Right ventricle myocardium inferior (tissue), 1 donor: Measurements from ENCODE around the gene DPYSL5. TPM values are rescaled to one million over a fixed set of nuclear protein-coding genes. Genes with fewer than 3 reads are reported as not detected.
"Not testable (repeated sequence)": the region's sequence is repeated elsewhere in the genome, so short reads cannot be mapped to it uniquely, and the experiment has no call there.

Experiments used
- ATAC-seq: fragments of 200-7000 bp; cut with Tn5 transposase; one replicate; pipeline ENCODE4 v1.9.1; 2020; ENCODE audit warnings: mild to moderate bottlenecking, moderate library complexity
- DNase-seq: peaks from one replicate; pipeline ENCODE4 v3.0.0; 2021; ENCODE audit errors: missing footprints
- intact Hi-C: fragments of 100-400 bp; cut with DNase I; formaldehyde crosslinking; loops from one replicate; pipeline ENCODE4 v1.11.0; 2022
- long read RNA-seq: library from polyadenylated mRNA; unstranded; transcript quantifications from one replicate; pipeline ENCODE4 v2.0.0, GENCODE V29; 2021
- total RNA-seq: library from RNA; stranded (reverse); fragmentation: NEBNext Ultra II Directional; extraction: Animal tissue kit (Norgen Biotek cat#: 25700); gene quantifications from one replicate; pipeline ENCODE4 v1.2.1, GENCODE V29; 2021
- donor health status: DM: no; HTN: yes; CAD: no; lungs with severe emphysema.

Gene DPYSL5
- total RNA-seq: not detected
- long read RNA-seq: 0 reads

- no peak for DNase-seq
- ATAC-seq: no peak
- intact Hi-C loops: loop anchor here (2.0 kb wide), 1 partner anchor 75 kb away; no protein-coding TSS in a partner anchor
Observed at GRCh38 chr2:26847655-26848335, at the start of gene DPYSL5. Gene DPYSL5 (plus strand): TSS chr2:26848132. CDS start chr2:26898500, 50,368 bp downstream.

GRCh38 chr2:26801328-26801727 is 46.6 kb upstream of the DPYSL5 start:
- DNase-seq (no peak), ATAC-seq (no peak)
- intact Hi-C loops: no loop called here

GRCh38 chr2:26801796-26802195 is 46.1 kb upstream of the DPYSL5 start:
- intact Hi-C loops: no loop called here
- no peak for DNase-seq
- ATAC-seq: no peak

DNA sequence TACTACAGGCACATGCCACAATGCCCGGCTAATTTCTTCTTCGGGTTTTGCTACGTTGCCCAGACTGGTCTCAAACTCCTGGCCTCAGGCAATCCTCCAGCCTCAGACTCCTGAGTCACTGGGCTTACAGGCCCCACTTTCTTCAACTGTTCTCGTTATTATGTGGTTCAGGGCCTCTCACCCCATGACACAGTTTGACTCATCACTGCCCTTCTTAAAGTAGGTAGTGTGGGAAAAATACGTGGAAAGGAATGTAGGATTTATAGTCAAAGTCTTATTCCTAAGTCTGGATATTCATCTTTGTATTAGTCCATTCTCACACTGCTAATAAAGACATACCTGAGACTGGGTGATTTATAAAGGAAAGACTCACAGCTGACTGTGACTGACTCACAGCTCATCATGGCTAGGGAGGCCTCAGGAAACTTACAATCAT is 42.7 kb upstream of the DPYSL5 start:
- ATAC-seq (no peak), DNase-seq (no peak)
- intact Hi-C loops: no loop called here

DNA sequence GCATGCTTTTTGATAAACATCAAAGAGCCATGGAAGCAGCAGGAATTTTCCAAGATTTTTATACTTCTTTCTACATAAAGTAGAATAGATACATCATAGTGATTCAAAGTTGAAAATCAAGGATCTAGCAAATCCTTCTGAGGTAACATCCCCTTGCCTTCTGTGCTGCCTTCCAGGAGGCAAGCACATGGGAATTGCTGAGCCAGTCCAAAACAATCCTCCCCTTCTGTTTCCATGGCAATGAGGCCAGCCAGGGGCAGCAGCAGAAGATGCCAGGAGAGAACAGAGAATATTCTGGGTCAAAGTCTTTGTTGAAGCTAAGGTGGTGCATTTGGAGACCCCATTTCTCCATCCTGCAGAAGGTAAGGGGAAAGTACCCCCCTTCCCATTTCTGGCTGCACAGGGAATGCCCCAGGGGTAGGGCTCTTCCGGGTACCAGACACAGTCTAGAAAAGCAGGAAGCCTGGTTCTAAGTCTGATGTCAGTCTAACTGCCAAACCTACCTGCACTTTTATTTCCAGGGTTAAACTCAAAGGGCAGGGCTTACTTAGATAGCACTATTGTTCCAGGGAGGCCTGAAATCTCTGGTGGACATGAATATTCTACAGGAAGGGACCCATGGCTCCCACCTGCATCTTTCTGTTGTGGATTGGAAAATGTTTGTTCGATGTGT is 40.0 kb upstream of the DPYSL5 start:
- ATAC-seq: no peak
- intact Hi-C loops: no loop called here
- DNase-seq: no peak

GRCh38 chr2:26809211-26809610 is 38.7 kb upstream of the DPYSL5 start:
- intact Hi-C loops: no loop called here
- no peak for DNase-seq
- ATAC-seq: no peak

DNA sequence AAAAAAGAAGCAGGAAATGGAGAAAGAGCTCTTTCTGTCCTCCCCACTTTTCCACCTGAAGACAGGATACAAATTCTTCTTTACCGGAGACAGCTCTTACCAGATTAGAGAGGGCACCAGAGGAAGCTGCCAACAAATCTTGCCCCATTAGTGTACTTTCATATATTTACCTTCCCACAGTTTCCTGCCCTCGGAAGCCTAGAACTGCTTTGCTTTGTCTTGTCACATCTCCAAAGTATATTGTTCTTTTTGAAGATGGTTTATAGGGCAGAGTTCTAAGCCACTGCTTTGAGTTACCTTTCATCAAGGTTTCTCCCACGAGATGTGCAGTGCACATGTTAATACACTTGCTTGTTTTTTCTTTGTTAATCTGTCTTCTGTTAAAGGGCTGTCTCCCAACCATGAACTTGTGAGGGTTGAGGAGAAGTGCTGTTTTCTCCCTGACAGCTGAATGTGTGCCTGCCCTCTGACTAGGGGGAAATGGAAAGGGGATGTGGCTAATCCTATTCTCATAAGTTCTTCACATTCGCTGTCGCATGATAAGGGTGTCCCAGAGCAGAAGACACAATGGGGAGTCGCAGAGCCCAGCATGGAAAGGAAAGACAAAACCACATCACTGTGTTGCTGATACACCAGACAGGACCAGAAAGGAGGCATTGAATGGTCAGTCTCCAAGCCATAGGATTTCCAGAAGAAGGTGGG is 37.9 kb upstream of the DPYSL5 start:
- intact Hi-C loops: no loop called here
- ATAC-seq: no peak

DNA sequence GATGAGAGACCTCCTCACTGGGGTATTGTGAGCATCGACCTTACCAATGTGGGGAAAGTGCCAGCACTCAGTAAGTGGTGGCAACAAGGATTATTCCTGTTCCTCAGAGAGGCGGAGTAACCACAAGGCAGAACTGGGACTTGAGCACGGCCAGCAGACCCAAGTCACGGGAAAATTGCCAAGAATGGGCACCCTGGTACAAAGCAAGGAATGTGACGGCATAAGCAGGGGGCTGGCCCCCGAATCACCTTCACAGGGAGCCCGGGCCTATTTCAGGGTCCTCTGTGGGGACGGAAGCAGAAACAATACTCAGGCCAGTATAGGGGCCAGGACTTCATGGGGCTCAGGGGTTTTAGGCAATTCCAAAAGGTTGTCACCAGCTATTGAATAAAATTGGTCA is 36.7 kb upstream of the DPYSL5 start:
- intact Hi-C loops: no loop called here
- DNase-seq (no peak), ATAC-seq (no peak)

More for the DNA sequence above, 37.9 kb upstream of the DPYSL5 start:
- DNase-seq: no peak

DNA sequence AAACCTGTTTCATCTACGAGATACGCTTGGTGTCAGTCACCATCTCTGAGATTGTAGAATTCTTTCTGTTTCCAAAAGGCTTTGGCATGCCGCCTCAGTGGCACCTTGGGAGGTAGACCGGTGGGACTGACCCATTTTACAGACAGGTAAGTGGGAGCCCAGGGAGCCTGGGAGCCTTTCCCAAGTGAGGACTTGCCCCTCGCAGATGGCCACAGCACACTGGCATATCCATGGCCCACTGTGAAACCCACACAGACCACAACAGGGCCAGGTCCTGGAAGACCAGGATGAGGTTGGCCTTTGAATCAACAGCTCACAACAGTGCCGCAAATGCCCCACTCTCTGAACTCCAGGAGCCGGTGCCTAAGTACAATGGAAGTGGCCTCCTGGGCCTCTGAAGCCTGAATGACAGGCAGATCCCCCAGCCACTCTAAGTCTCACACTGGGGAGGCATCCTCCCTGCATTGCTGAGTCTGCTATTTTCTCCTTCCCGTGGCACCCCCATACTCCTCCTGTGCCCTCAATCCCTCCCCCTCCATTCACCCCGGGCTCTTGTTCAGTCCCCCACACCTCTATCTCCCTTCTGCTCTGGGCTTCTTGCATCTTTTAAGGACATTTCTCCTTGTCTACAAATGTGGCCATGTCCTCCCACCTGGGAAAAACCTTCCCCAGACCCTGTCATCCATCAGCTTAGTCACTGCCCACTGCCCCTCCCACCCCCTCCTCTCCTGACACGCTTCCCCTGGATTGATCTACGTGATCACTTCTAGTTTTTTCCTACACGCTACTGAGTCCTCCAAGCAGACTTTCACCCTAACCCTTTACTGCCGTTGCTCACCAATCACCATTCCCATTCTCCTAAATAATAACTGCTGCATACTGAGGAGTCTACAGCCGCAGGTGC is 35.9 kb upstream of the DPYSL5 start:
- intact Hi-C loops: no loop called here

GRCh38 chr2:26812731-26813130 is 35.2 kb upstream of the DPYSL5 start:
- no peak for DNase-seq
- no peak for ATAC-seq
- intact Hi-C loops: no loop called here

More for the DNA sequence above, 35.9 kb upstream of the DPYSL5 start:
- ATAC-seq: no peak
- no peak for DNase-seq

DNA sequence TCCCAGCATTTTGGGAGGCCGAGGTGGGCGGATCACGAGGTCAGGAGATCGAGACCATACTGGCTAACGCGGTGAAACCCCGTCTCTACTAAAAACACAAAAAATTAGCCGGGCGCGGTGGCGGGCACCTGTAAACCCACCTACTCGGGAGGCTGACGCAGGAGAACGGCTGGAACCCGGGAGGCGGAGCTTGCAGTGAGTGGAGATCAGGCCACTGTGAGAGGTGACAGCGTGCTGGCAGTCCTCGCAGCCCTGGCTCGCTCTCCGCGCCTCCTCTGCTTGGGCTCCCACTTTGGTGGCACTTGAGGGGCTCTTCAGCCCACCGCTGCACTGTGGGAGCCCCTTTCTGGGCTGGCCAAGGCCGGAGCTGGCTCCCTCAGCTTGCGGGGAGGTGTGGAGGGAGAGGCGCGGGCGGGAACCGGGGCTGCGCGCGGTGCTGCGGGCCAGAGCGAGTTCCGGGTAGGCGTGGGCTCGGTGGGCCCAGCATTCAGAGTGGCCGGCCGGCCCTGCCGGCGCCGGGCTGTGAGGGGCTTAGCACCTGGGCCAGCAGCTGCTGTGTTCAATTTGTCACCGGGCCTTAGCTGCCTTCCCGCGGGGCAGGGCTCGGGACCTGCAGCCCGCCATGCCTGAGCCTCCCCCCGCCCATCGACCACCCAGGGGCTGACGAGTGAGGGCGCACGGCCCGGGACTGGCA is 33.7 kb upstream of the DPYSL5 start:
- ATAC-seq, DNase-seq, intact Hi-C loops: not testable (repeated sequence)

GRCh38 chr2:26816893-26817292 is 31.0 kb upstream of the DPYSL5 start:
- no peak for DNase-seq
- intact Hi-C loops: no loop called here
- no peak for ATAC-seq

GRCh38 chr2:26818255-26818654 is 29.7 kb upstream of the DPYSL5 start:
- ATAC-seq (no peak), DNase-seq (no peak)
- intact Hi-C loops: no loop called here

- ATAC-seq (no peak), DNase-seq (no peak)
Observed at GRCh38 chr2:26818972-26819371, 29.0 kb upstream of the DPYSL5 start.

GRCh38 chr2:26820932-26821331 is 27.0 kb upstream of the DPYSL5 start:
- no peak for DNase-seq
- no peak for ATAC-seq
- intact Hi-C loops: no loop called here

More at GRCh38 chr2:26818972-26819371, 29.0 kb upstream of the DPYSL5 start:
- intact Hi-C loops: no loop called here

DNA sequence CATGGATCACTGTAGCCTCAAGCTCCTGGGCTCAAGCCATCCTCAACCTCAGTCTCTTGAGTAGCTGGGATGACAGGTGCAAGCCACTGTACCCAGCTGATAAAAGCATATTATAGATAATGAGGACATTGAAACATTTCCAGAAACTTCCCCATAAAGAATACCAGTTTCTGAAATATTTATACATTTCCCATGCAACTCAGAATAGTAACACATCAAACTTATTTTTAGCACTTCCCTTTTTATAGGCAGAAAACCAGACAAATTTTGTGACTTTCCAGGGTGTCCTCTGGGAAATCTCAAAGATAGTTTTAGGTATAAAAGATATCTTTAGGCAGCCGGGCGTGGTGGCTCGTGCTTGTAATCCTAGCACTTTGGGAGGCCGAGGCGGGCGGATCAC is 25.1 kb upstream of the DPYSL5 start:
- DNase-seq: no peak
- no peak for ATAC-seq
- intact Hi-C loops: no loop called here

GRCh38 chr2:26838121-26838906 is 9.6 kb upstream of the DPYSL5 start:
- intact Hi-C loops: no loop called here
- no peak for ATAC-seq
- no peak for DNase-seq
